ENCODE results near the gene KIN. TPM values are rescaled to one million over a fixed set of nuclear protein-coding genes. Genes with fewer than 3 reads are reported as not detected.

Gene KIN
- total RNA-seq, 3 donors from 2014 or later: 13.0 to 19.4 (median 14.9) TPM

DNA sequence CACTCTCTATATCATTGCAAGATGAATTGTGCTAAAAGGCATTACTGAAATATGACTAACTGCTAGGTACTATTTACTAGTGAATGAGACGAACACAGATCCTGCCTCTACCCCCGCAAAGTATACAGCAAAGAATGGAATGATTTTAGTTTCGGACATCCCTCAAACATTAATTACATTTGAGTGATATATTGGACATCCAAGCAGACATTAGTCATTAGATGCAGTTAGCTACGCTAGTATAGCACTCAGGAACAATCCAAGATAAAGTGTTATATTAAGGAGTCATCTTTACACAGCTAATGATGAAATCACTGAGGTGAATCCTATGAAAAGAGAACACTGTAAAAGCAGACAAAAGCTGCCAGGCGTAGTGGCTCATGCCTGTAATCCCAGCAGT, 23.2 kb upstream of the KIN start:
- ATAC-seq (no peak), DNase-seq (no peak)
- Mint-ChIP-seq H3K27me3 (ENCODE audit: low read depth) (no peaks in the 10 kb centered on the region), H3K36me3 (ENCODE audit: insufficient read depth) (peaks cover 7% of the 10 kb centered on the region), H3K4me1 (ENCODE audit: low read depth) (no peaks in the 10 kb centered on the region), H3K9me3 (no peaks in the 10 kb centered on the region), H3K4me3 (no peak overlapping the region)

DNA sequence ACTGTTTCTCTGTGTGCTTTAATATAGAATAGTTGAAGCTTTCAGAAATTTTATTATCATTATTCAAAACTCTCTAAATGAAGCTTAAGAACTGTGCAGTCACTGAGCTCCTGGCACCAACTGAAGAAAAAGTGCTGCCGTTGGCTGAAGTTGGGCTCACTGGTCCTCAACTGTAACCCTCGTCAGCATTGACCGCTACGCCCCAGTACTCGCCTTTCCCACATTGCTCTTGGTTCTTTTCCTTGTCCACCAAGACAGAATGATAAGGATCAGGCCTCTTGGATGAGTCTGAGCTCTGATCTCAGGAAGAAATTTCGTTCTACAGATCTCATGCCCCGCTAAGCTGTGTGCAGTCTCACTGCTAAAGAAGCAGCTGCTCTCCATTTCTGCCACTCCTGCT, 22.6 kb upstream of the KIN start:
- DNase-seq: no peak
- peaks cover 7% of the 10 kb centered on the region for H3K36me3 Mint-ChIP-seq (ENCODE audit: insufficient read depth)
- H3K4me3 Mint-ChIP-seq: no peak overlapping the region
- H3K4me1 Mint-ChIP-seq (ENCODE audit: low read depth): no peaks in the 10 kb centered on the region
- H3K27me3 Mint-ChIP-seq (ENCODE audit: low read depth): no peaks in the 10 kb centered on the region
- no peak for ATAC-seq
- H3K9me3 Mint-ChIP-seq: no peaks in the 10 kb centered on the region

DNA sequence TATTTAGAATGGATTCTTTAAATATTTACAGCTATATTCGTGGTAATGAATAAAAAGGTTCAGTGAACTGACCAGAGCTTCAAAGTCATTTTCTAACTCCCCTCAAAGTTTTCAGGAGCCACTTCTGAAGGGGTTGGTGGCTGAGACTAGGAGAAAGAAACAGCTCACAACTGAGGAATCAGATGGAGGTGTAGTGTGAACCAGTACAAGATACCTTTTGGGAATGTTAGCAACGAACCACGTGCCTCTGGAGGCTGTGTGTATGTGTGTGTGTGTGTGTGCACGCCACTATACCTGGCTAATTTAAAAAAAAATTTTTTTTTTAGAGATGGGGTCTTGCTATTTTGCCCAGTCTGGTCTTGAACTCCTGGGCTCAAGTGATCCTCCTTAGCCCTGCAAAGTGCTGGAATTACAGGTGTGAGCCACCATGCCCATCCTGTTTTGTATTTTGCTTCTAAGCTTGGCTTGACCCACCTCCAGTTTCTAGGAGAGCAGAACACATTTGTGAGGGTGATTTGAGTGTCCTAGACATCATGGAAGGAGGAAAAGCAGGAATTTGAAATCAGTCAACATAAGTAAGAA, 21.0 kb upstream of the KIN start:
- ATAC-seq (no peak), DNase-seq (no peak)
- no peak overlapping the region for H3K4me3 Mint-ChIP-seq
- H3K9me3 Mint-ChIP-seq: no peaks in the 10 kb centered on the region
- H3K27me3 Mint-ChIP-seq (ENCODE audit: low read depth): no peaks in the 10 kb centered on the region
- H3K4me1 Mint-ChIP-seq (ENCODE audit: low read depth): no peaks in the 10 kb centered on the region
- H3K36me3 Mint-ChIP-seq (ENCODE audit: insufficient read depth): peaks cover 16% of the 10 kb centered on the region

DNA sequence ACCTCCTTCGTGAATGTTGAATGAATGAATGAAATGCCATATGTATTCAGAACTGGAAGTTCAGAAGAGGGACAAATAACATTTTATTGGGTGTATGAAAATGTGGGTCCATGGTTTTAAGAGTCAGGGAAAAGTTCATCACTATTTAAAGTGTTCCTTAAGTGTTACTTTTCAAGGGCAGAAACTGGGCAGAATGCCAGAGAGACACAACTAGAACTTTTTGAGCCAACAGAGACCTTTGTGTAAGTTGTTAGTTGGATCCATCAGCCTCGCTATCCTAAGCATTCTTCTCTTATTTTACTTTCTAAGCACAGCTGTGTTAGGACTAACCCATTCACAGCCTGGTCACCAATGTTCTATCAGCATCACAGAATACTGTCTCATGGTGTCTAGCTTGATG, 16.9 kb upstream of the KIN start:
- Mint-ChIP-seq H3K4me1 (ENCODE audit: low read depth) (no peaks in the 10 kb centered on the region), H3K4me3 (no peak overlapping the region), H3K36me3 (ENCODE audit: insufficient read depth) (peaks cover 37% of the 10 kb centered on the region), H3K9me3 (no peaks in the 10 kb centered on the region), H3K27me3 (ENCODE audit: low read depth) (no peaks in the 10 kb centered on the region)
- ATAC-seq: no peak
- DNase-seq: no peak

DNA sequence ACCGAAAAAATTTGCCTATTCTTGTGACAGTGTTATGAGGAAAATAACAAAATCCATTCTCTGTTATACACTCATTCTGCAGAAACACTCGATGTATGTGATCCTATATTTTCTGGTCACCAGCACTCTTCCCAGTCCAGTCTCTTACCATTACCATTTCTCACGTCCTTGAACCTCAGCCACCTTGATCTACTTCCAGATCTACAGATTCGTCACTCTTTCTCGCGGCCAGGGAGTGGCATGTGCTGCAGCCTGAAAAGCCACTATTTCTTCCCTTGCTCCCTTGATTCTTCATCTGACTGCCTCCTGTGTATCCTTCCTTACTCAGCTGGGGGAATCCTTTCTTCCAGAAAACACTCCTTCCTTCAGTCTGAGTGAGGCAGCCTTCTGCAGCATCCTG, 16.4 kb upstream of the KIN start:
- no peak for ATAC-seq
- H3K36me3 Mint-ChIP-seq (ENCODE audit: insufficient read depth): peaks cover 42% of the 10 kb centered on the region

DNA sequence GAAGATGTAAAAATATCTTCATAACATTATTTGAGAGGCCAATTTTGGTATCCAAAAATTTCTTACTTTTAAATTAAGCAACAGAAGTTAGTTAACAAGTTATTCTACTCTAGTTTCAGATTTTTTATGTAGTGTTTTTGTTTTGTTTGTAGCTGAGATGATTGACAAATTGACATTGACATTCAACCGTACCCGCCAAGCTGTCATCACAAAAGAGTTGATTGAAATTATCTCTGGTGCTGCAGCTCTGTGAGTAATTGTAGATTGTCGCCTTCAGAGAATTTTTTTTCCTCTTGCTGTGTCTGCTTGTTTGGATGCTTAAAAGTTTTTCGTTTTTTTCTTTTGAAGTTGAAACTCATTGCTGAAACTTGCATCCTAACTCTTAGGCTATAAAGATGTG, 14.8 kb upstream of the KIN start:
- H3K9me3 Mint-ChIP-seq: no peaks in the 10 kb centered on the region
- DNase-seq (no peak), ATAC-seq (no peak)
- no peaks in the 10 kb centered on the region for H3K4me1 Mint-ChIP-seq (ENCODE audit: low read depth)
- peaks cover 43% of the 10 kb centered on the region for H3K36me3 Mint-ChIP-seq (ENCODE audit: insufficient read depth)
- no peak overlapping the region for H3K4me3 Mint-ChIP-seq
- H3K27me3 Mint-ChIP-seq (ENCODE audit: low read depth): no peaks in the 10 kb centered on the region

More for the DNA sequence above, 16.4 kb upstream of the KIN start:
- Mint-ChIP-seq H3K27me3 (ENCODE audit: low read depth) (no peaks in the 10 kb centered on the region), H3K9me3 (no peaks in the 10 kb centered on the region), H3K4me3 (no peak overlapping the region), H3K4me1 (ENCODE audit: low read depth) (no peaks in the 10 kb centered on the region)
- no peak for DNase-seq

DNA sequence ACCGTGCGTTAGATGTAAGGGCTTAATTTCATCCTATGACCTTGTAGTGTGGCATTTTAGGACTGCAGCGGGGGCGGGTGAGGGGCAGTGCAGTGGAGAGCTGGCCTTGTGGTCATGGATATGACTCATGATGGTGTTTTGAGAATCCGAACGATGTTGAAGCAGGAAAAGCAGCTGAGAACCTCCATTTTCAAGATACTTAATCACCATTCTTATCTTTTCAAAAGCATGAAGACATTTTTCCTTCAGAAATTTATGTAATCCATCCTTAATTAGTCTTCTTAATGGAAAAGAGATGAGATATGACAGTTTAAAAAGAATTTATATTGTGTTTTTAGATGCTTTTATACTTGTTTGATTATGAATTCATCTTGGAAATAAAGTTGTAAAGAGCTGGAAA, 9.8 kb upstream of the KIN start:
- Mint-ChIP-seq H3K4me1 (ENCODE audit: low read depth) (peaks cover 39% of the 10 kb centered on the region), H3K27me3 (ENCODE audit: low read depth) (no peaks in the 10 kb centered on the region), H3K36me3 (ENCODE audit: insufficient read depth) (peaks cover 42% of the 10 kb centered on the region), H3K4me3 (no peak overlapping the region), H3K9me3 (no peaks in the 10 kb centered on the region)
- ATAC-seq (no peak), DNase-seq (no peak)

DNA sequence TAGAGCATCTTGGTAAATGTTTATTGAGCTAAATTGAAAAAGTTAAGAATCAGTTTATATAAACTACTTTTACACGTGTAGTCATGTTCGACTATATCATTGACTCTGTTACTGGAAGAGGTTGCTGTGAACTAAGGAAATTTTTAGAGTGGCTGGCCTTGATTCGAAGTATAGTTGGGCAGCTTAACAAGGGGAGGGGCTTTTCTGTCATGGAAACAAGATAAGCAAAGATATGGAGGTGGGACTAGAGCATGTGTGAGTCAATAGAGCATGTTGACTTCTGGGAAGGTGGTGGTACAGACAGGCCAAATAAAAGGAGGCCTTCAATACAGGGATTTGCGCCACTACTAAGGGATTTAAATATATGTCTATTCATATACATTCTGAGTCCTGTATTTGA, 7.8 kb upstream of the KIN start:
- Mint-ChIP-seq H3K27me3 (ENCODE audit: low read depth) (no peaks in the 10 kb centered on the region), H3K4me1 (ENCODE audit: low read depth) (peaks cover 56% of the 10 kb centered on the region), H3K9me3 (no peaks in the 10 kb centered on the region), H3K4me3 (no peak overlapping the region), H3K36me3 (ENCODE audit: insufficient read depth) (peaks cover 40% of the 10 kb centered on the region)
- no peak for DNase-seq
- ATAC-seq: no peak

DNA sequence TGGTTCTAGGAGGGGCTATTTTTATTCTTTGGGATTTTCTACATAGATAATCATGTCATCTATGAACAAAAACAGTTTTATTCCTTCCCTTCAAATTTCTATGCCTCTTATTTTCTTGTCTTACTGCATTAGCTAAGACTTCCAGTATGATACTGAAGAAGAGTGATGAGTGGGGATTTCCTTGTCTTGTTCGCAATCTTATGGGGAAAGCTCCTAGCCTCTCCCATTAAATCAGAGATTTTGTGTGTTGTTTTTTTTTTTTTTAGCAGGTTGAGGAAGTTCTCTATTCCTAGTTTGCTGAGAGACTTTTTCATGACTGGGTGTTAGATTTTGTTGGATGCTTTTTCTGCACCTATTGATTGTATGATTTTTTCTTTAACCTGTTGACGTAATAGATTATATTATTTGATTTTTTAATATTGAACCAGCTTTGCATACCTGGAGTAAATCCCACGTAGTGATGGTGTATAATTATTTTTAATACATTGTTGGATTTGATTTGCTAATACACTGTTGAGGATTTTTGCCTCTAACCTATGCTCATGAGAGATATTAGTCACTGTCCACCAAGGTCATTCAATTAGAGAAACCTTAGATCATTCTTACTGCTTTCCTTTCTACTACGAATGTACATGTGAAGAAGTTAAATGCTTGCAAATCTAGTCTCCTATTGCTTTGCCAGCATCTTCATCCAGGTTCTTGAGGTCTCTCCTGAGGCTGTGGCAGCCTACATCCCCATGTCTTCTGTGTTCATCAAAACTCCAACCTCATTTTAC, 6.6 kb upstream of the KIN start:
- Mint-ChIP-seq H3K4me3 (no peak overlapping the region), H3K9me3 (no peaks in the 10 kb centered on the region), H3K27me3 (ENCODE audit: low read depth) (no peaks in the 10 kb centered on the region), H3K36me3 (ENCODE audit: insufficient read depth) (peaks cover 38% of the 10 kb centered on the region), H3K4me1 (ENCODE audit: low read depth) (peaks cover 66% of the 10 kb centered on the region)
- ATAC-seq (no peak), DNase-seq (no peak)

DNA sequence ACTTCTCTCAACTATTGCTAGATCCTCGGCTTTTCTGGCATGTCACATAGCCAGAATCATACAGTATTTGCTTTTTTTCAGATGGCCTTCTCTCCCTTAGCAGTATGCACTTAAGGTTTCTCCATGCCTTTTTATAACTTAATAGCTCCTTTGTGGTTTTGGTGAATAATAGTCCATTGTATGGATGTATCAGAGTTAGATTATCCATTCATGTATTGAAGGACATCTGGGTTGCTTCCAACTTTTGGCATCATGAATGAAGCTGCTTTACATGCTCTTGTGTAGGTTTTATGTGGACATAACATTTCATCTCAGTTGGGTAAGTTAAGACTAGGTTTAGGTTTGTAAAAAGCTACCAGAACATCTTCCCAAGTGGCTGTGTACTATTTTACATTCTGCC, 4.7 kb upstream of the KIN start:
- Mint-ChIP-seq H3K4me3 (no peak overlapping the region), H3K4me1 (ENCODE audit: low read depth) (peaks cover 73% of the 10 kb centered on the region), H3K9me3 (no peaks in the 10 kb centered on the region), H3K36me3 (ENCODE audit: insufficient read depth) (peaks cover 34% of the 10 kb centered on the region), H3K27me3 (ENCODE audit: low read depth) (no peaks in the 10 kb centered on the region)
- DNase-seq (no peak), ATAC-seq (no peak)

DNA sequence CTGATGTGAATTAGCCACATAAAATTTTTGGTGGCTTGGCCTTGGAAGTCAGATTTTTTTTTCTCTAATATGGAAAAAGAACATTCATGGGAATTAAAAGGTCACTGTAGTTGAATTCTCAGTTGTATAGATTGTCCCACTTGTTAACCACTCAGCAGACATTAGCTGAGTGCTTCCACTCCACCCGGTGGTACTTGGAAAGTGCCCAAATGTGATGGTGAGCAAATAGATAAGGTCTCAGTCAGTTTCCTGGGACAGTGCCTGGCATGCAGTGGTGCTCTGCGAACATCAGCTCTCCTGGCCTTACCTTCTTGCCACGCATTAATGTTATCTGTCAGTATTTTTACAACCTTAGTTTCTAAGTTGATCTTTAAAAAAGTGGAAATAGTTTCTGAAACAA, 1.6 kb upstream of the KIN start:
- DNase-seq (no peak), ATAC-seq (no peak)
- H3K36me3 Mint-ChIP-seq (ENCODE audit: insufficient read depth): peaks cover 22% of the 10 kb centered on the region
- H3K27me3 Mint-ChIP-seq (ENCODE audit: low read depth): no peaks in the 10 kb centered on the region
- no peaks in the 10 kb centered on the region for H3K9me3 Mint-ChIP-seq
- peaks cover 61% of the 10 kb centered on the region for H3K4me1 Mint-ChIP-seq (ENCODE audit: low read depth)
- H3K4me3 Mint-ChIP-seq: no peak overlapping the region

DNA sequence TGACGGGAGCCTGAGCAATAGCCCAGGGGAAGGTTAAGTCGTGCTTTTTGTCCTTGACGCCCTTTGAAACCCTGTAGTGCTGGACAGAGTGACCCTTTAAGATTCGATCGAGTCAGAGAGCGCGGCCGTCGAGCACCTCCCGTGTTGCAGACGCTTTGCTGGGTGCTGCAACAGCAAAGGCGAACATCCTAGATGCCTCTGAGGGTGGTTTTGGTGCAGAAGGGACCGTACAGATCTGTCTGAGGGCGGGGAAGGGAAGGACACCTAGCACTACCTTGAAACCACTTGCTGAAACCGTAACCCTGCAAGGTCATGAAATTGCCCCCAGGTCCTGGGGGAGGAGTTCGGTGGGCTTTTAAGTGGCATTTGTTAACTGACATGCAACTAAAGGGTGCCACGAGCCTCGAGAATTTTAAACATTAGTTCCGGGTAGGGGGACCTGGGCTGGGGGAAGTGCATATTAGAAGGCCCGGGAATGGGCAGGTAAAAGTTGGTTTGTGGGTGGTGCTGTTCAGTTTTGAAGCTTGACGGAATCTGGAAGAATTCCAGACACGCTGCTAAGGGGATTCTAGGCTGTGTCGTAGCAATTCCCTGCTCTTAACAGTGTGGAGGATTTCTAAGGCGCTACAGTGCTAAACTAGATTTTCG, 970 bp upstream of the KIN start:
- Mint-ChIP-seq H3K4me1 (ENCODE audit: low read depth) (peaks cover 55% of the 10 kb centered on the region), H3K9me3 (no peaks in the 10 kb centered on the region), H3K4me3 (no peak overlapping the region), H3K36me3 (ENCODE audit: insufficient read depth) (peaks cover 22% of the 10 kb centered on the region), H3K27me3 (ENCODE audit: low read depth) (no peaks in the 10 kb centered on the region)
- peak in 1 of 2 donors; percentile 2 for ATAC-seq
- DNase-seq: no peak

DNA sequence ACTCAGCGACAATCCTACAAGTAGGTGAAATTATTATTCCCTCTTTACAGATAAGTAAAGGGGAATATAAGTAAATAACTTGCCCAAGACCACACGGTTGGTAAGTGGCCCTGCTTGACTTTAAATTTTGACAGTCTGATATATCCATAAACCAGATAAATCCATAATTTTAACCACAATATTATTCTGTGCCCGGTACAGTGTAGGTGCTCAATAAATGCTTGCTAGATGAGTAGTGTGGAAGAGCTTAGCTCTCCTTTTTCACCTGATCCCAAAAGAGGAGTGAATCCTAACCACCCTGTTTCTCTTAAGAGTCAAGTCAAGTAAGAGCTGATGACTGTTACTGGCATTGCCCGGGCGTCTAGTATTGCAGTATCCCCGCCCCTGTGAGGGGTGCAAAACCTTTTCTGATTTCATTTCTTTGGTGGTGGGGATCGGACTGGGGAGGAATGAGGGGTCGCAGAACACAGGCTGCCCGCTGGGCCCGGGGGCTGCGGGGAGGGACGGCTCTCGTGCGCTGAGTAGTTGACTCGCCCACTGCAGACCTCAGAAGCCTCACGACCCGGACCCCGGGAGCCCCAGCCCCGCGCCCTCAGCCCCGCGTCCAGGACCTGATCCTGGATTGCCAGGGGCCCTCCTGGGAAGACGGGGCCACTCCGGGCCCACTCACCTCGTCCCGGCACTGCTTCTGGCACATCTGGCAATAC, 490 bp downstream of the KIN start:
- ATAC-seq: peak; percentile 13
- H3K4me1 Mint-ChIP-seq (ENCODE audit: low read depth): peaks cover 47% of the 10 kb centered on the region
- no peak for DNase-seq
- H3K27me3 Mint-ChIP-seq (ENCODE audit: low read depth): no peaks in the 10 kb centered on the region
- H3K4me3 Mint-ChIP-seq: no peak overlapping the region
- peaks cover 18% of the 10 kb centered on the region for H3K36me3 Mint-ChIP-seq (ENCODE audit: insufficient read depth)
- H3K9me3 Mint-ChIP-seq: no peaks in the 10 kb centered on the region

DNA sequence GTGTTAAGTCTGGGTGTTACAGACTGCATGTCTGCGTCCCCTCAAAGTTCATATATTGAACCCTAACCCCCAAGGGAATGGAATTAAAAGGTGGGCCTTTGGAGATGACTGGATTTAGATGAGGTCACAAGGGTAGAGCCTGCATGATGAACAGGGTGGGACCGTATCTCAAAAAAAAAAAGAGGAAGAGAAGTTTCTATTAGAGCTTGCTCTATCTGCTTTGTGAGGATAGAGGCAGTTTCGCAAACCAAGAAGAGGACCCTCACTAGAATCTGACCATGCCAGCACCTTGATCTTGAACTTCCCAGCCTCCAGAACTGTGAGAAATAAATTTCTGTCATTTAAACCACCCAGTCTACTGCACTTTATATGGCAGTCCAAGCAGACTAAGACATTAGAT, 1.4 kb downstream of the KIN start:
- H3K27me3 Mint-ChIP-seq (ENCODE audit: low read depth): no peaks in the 10 kb centered on the region
- H3K9me3 Mint-ChIP-seq: no peaks in the 10 kb centered on the region
- no peak for DNase-seq

More for the DNA sequence above, 1.4 kb downstream of the KIN start:
- no peak for ATAC-seq
- Mint-ChIP-seq H3K4me3 (no peak overlapping the region), H3K4me1 (ENCODE audit: low read depth) (peaks cover 39% of the 10 kb centered on the region), H3K36me3 (ENCODE audit: insufficient read depth) (peaks cover 15% of the 10 kb centered on the region)
